ENCODE data around the gene WBP2. TPM values are rescaled to one million over a fixed set of nuclear protein-coding genes. Genes with fewer than 3 reads are reported as not detected.
A peak's percentile ranks its signal among the peaks of the same experiment; 100 is the strongest.

Gene WBP2
- total and polyA plus RNA-seq, 9 of the 15 experiments (the other 6 are each of a cell fraction or from before 2014, with no cell fraction given), result 2.2 to 74.3 (median 20.0) TPM

GRCh38 chr17:75875182-75875939, 20.2 kb upstream of the WBP2 start:
- H3K9me1 ChIP-seq (ENCODE audit: control insufficient read depth, insufficient read depth, low read length), result no peaks in the 10 kb centered on the region
- peaks cover 8 to 70% of the 10 kb centered on the region in 2 experiments for H3K4me1 ChIP-seq (replicated peaks in 1 of 2; ENCODE audit: control insufficient read depth in 2 of 2, insufficient read depth in 2 of 2, low read length in 2 of 2)
- H3K9ac ChIP-seq (ENCODE audit: insufficient read depth in 1 of 2, low read depth in 2 of 2, low read length in 2 of 2), result peak overlapping the region in 1 of 2 experiments; percentile 61; a peak in 2 of 4 replicates
- BruUV-seq (replicated peaks), result no TSS peak
- H2AFZ ChIP-seq (ENCODE audit: low read depth, low read length), result no peak overlapping the region
- H3K4me3 ChIP-seq, result no peak overlapping the region
- ATAC-seq (no peak), FAIRE-seq (no peak), DNase-seq (ENCODE audit: extremely low read depth in 1 of 4, low spot score in 3 of 4) (no peak)
- intact Hi-C loops (cut with micrococcal nuclease), result no loop called here
- H3K9me3 ChIP-seq (replicated peaks; ENCODE audit: control insufficient read depth, insufficient read depth, low read depth, low read length), result no peaks in the 10 kb centered on the region
- ChIA-PET CTCF (ENCODE audit: low intra/inter-chr PET ratio) (no interaction called here), POLR2A (interaction anchor here (0.6 to 15.8 kb wide), 7 partner anchors 13 to 100 kb away, joined by 3 to 169 read pairs (median 4); partner anchors contain the start of genes TRIM65 and UNC13D)
- WGBS (ENCODE audit: insufficient coverage, low coverage, missing lambda C conversion rate), result 71% methylated on average over 15 of the region's 18 CpGs
- no peak for TF ChIP-seq TCF7L2 (IDR thresholded peaks at IDR 0.05; ENCODE audit: low read depth, low read length)
- no peak for TF ChIP-seq CHD2 (IDR thresholded peaks at IDR 0.05; ENCODE audit: low read depth, low read length)
- TF ChIP-seq GTF2E2 (tag; IDR thresholded peaks at IDR 0.05), result no peak
- TF ChIP-seq RBFOX2 (IDR thresholded peaks at IDR 0.05; ENCODE audit: low read depth, low read length), result 0 out of 2 replicates have a peak, but pooled peaks have one; percentile 17
- TF ChIP-seq ETV5 (CRISPR knock-in tag; IDR thresholded peaks at IDR 0.05; ENCODE audit: low read depth), result no peak
- 0 out of 2 replicates have a peak, but pooled peaks have one; percentile 6 for TF ChIP-seq SPI1 (IDR thresholded peaks at IDR 0.05; ENCODE audit: borderline replicate concordance, low read depth, low read length)
- TF ChIP-seq ZNF77 (CRISPR knock-in tag; IDR thresholded peaks at IDR 0.05), result no peak
- H3K27me3 ChIP-seq (ENCODE audit: control insufficient read depth in 2 of 2, insufficient read depth in 2 of 2, low read length in 2 of 2), result no peaks in the 10 kb centered on the region
- H3K36me3 ChIP-seq (ENCODE audit: control insufficient read depth, insufficient read depth, low read length), result no peaks in the 10 kb centered on the region
- H3K27ac ChIP-seq (ENCODE audit: extremely low read depth, low read depth, low read length), result no peak overlapping the region
- no peak overlapping the region for H3K4me2 ChIP-seq (ENCODE audit: insufficient read depth, low read length)
- H4K20me1 ChIP-seq (replicated peaks; ENCODE audit: control insufficient read depth, insufficient read depth, low read length), result no peaks in the 10 kb centered on the region
- no peaks in the 10 kb centered on the region for H3K79me2 ChIP-seq (ENCODE audit: control insufficient read depth, insufficient read depth, low read length)
- in situ Hi-C loops (cut with MboI), result no loop called here

All from K562 (cell line).